B cell (primary cell): ENCODE results near the gene DCST2.

Source experiments
- CTCF ChIP-seq: fragments of 200-600 bp; IDR thresholded peaks from one replicate; pipeline ENCODE4 v1.8.0; 2022; ENCODE audit warnings: antibody characterized with exemption, mild to moderate bottlenecking
- EZH2 ChIP-seq: IDR thresholded peaks from 2 replicates; pipeline ENCODE4 v1.6.1; 2012; ENCODE audit warnings: borderline replicate concordance, low read depth, mild to moderate bottlenecking, moderate library complexity, low read length; ENCODE audit not compliant: insufficient read depth, poor library complexity, severe bottlenecking

- TF ChIP-seq CTCF: no peak
- no peak for TF ChIP-seq EZH2
Measured at GRCh38 chr1:155066777-155067176, 33.2 kb upstream of the DCST2 start.
